Muscle of leg (tissue), 11 donors: ENCODE measurements around the gene SLC9A5. TPM values are rescaled to one million over a fixed set of nuclear protein-coding genes. Genes with fewer than 3 reads are reported as not detected.

ENCODE experiments used
- DNase-seq: peaks from one replicate; pipeline ENCODE4 v3.0.0; 2013
- H3K27ac ChIP-seq: one replicate; pipeline ENCODE4 v1.5.1; 2013; ENCODE audit warnings: mild to moderate bottlenecking, low read length, control low read depth
- H3K27me3 ChIP-seq: one replicate; pipeline ENCODE4 v1.6.1; 2013; ENCODE audit warnings: low read length; ENCODE audit not compliant: control insufficient read depth, insufficient read depth
- H3K36me3 ChIP-seq: one replicate; pipeline ENCODE4 v1.6.1; 2013; ENCODE audit warnings: low read length; ENCODE audit not compliant: control insufficient read depth, insufficient read depth
- H3K4me1 ChIP-seq: one replicate; pipeline ENCODE4 v1.6.1; 2013; ENCODE audit warnings: low read length; ENCODE audit not compliant: control insufficient read depth, insufficient read depth
- H3K4me3 ChIP-seq: one replicate; pipeline ENCODE4 v1.5.1; 2013; ENCODE audit warnings: low read length, control low read depth
- H3K9me3 ChIP-seq: replicated peaks from 2 replicates; pipeline ENCODE4 v1.6.1; 2013; ENCODE audit warnings: low read depth, low read length; ENCODE audit not compliant: control insufficient read depth
- WGBS: methylation state at CpG from one replicate; pipeline ENCODE4 v1.1.5; 2013; ENCODE audit warnings: missing lambda C conversion rate; ENCODE audit not compliant: insufficient coverage; 5-methylcytosine and 5-hydroxymethylcytosine counted together
- polyA plus RNA-seq, 8 donors: library from polyadenylated mRNA; unstranded; fragments of 120-200 nt; gene quantifications; one replicate each; pipeline versions ENCODE4 v1.2.1 to v1.2.3, GENCODE V29; 2013; ENCODE audit warnings: inconsistent platforms in 1 of 8, low replicate concordance in 1 of 8; ENCODE audit not compliant: insufficient read length in 8 of 8, insufficient read depth in 1 of 8
- total RNA-seq: library from RNA; stranded (reverse); fragments of 120-200 nt; gene quantifications from one replicate; pipeline ENCODE4 v1.2.4, GENCODE V29; 2013

SLC9A5 gene
- total and polyA plus RNA-seq, 9 donors: 0.40 to 1.8 (median 1.0) TPM

GRCh38 chr16:67215706-67216105 lies 33.1 kb upstream of the SLC9A5 start:
- Histone ChIP-seq H3K27me3 (no peaks in the 10 kb centered on the region), H3K9me3 (no peaks in the 10 kb centered on the region), H3K4me1 (peaks cover 7% of the 10 kb centered on the region), H3K27ac (no peak overlapping the region), H3K4me3 (no peak overlapping the region), H3K36me3 (peaks cover 11% of the 10 kb centered on the region)
- WGBS: 64% methylated on average over 5 of the region's 5 CpGs
- no peak for DNase-seq

GRCh38 chr16:67216612-67217490 lies 31.9 kb upstream of the SLC9A5 start:
- Histone ChIP-seq H3K27ac (no peak overlapping the region), H3K4me3 (no peak overlapping the region), H3K36me3 (peaks cover 6% of the 10 kb centered on the region), H3K27me3 (no peaks in the 10 kb centered on the region), H3K4me1 (peaks cover 7% of the 10 kb centered on the region), H3K9me3 (no peaks in the 10 kb centered on the region)
- 72% methylated on average over 15 of the region's 18 CpGs for WGBS
- DNase-seq: peak; percentile 42

- H3K4me3 ChIP-seq: no peak overlapping the region
- DNase-seq: no peak
- no peaks in the 10 kb centered on the region for H3K9me3 ChIP-seq
- peaks cover 23% of the 10 kb centered on the region for H3K4me1 ChIP-seq
- H3K27me3 ChIP-seq: no peaks in the 10 kb centered on the region
- peaks cover 12% of the 10 kb centered on the region for H3K36me3 ChIP-seq
- WGBS: 79% methylated on average over 2 of the region's 3 CpGs
- H3K27ac ChIP-seq: no peak overlapping the region
Observed at GRCh38 chr16:67223992-67224391, 24.8 kb upstream of the SLC9A5 start.

GRCh38 chr16:67226295-67226803 lies 22.4 kb upstream of the SLC9A5 start:
- DNase-seq: no peak
- no peaks in the 10 kb centered on the region for H3K9me3 ChIP-seq
- peaks cover 35% of the 10 kb centered on the region for H3K36me3 ChIP-seq
- 7% methylated on average over 11 of the region's 12 CpGs for WGBS
- H3K27me3 ChIP-seq: no peaks in the 10 kb centered on the region
- H3K4me3 ChIP-seq: peak overlapping the region; percentile 78
- peak overlapping the region; percentile 86 for H3K27ac ChIP-seq
- peaks cover 23% of the 10 kb centered on the region for H3K4me1 ChIP-seq

GRCh38 chr16:67226804-67227566 lies 21.8 kb upstream of the SLC9A5 start, which contains the start of gene TMEM208:
TSS of gene TMEM208 (plus strand) at chr16:67227130. CDS start at chr16:67227219, 89 bp downstream.
- Histone ChIP-seq H3K9me3 (no peaks in the 10 kb centered on the region), H3K4me3 (peak within 1 kb of the TSS; percentile 78), H3K36me3 (peaks cover 41% of the 10 kb centered on the region), H3K27ac (peak within 1 kb of the TSS; percentile 86), H3K4me1 (peaks cover 23% of the 10 kb centered on the region), H3K27me3 (no peaks in the 10 kb centered on the region)
- peak; percentile 99 for DNase-seq
- 0% methylated on average over 39 of the region's 46 CpGs for WGBS

GRCh38 chr16:67227567-67227921 lies 21.2 kb upstream of the SLC9A5 start:
- Histone ChIP-seq H3K27ac (peak overlapping the region; percentile 32), H3K4me1 (peaks cover 23% of the 10 kb centered on the region), H3K27me3 (no peaks in the 10 kb centered on the region), H3K4me3 (peak overlapping the region; percentile 78), H3K36me3 (peaks cover 42% of the 10 kb centered on the region), H3K9me3 (no peaks in the 10 kb centered on the region)
- no peak for DNase-seq
- WGBS: 11% methylated on average over 9 of the region's 12 CpGs

GRCh38 chr16:67228034-67228785 lies 20.6 kb upstream of the SLC9A5 start:
- H3K27me3 ChIP-seq: no peaks in the 10 kb centered on the region
- WGBS: 87% methylated on average over 5 of the region's 9 CpGs
- H3K4me3 ChIP-seq: peak overlapping the region; percentile 78
- H3K9me3 ChIP-seq: no peaks in the 10 kb centered on the region
- peaks cover 23% of the 10 kb centered on the region for H3K4me1 ChIP-seq
- H3K36me3 ChIP-seq: peaks cover 43% of the 10 kb centered on the region
- DNase-seq: no peak
- no peak overlapping the region for H3K27ac ChIP-seq

GRCh38 chr16:67228905-67229304 lies 19.9 kb upstream of the SLC9A5 start:
- Histone ChIP-seq H3K27me3 (no peaks in the 10 kb centered on the region), H3K9me3 (no peaks in the 10 kb centered on the region), H3K4me1 (peaks cover 23% of the 10 kb centered on the region), H3K4me3 (no peak overlapping the region), H3K36me3 (peaks cover 49% of the 10 kb centered on the region), H3K27ac (no peak overlapping the region)
- no peak for DNase-seq
- 92% methylated on average over 8 of the region's 9 CpGs for WGBS

- DNase-seq: no peak
- Histone ChIP-seq H3K27ac (no peak overlapping the region), H3K36me3 (peaks cover 60% of the 10 kb centered on the region), H3K27me3 (no peaks in the 10 kb centered on the region), H3K4me1 (peaks cover 23% of the 10 kb centered on the region), H3K9me3 (no peaks in the 10 kb centered on the region), H3K4me3 (no peak overlapping the region)
- WGBS: 95% methylated on average over 32 of the region's 32 CpGs
Observed at GRCh38 chr16:67229906-67230808, 18.6 kb upstream of the SLC9A5 start.
